Uterus (tissue), 2 donors: Measurements from ENCODE around the gene HSD3B7.

Experiments used
- POLR2A ChIP-seq, 2 donors: fragments of 450-650 bp; IDR thresholded peaks; one replicate each; pipeline ENCODE4 v1.6.1; 2016; ENCODE audit warnings: antibody characterized with exemption in 2 of 2, mild to moderate bottlenecking in 1 of 2, moderate library complexity in 1 of 2
- TF ChIP-seq, protein P1 (sequence below), 4 experiments: fragments of 200-600 bp in 2 of 4; fragments of 450-650 bp in 2 of 4; sonication (generic) in 2 of 4; IDR thresholded peaks; one replicate each; pipeline ENCODE4 v1.5.1; 2016 to 2019; ENCODE audit warnings: antibody characterized with exemption in 4 of 4, mild to moderate bottlenecking in 2 of 4, moderate library complexity in 1 of 4

- TF ChIP-seq, protein P1, sequence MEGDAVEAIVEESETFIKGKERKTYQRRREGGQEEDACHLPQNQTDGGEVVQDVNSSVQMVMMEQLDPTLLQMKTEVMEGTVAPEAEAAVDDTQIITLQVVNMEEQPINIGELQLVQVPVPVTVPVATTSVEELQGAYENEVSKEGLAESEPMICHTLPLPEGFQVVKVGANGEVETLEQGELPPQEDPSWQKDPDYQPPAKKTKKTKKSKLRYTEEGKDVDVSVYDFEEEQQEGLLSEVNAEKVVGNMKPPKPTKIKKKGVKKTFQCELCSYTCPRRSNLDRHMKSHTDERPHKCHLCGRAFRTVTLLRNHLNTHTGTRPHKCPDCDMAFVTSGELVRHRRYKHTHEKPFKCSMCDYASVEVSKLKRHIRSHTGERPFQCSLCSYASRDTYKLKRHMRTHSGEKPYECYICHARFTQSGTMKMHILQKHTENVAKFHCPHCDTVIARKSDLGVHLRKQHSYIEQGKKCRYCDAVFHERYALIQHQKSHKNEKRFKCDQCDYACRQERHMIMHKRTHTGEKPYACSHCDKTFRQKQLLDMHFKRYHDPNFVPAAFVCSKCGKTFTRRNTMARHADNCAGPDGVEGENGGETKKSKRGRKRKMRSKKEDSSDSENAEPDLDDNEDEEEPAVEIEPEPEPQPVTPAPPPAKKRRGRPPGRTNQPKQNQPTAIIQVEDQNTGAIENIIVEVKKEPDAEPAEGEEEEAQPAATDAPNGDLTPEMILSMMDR (IDR thresholded peaks at IDR 0.05), result no peak
- no peak for TF ChIP-seq POLR2A (IDR thresholded peaks at IDR 0.05)
Observed at GRCh38 chr16:31005350-31006085, 20.5 kb downstream of the HSD3B7 start.
